ENCODE results near the gene ARFRP1. TPM values are rescaled to one million over a fixed set of nuclear protein-coding genes. Genes with fewer than 3 reads are reported as not detected.

ARFRP1 gene
- total RNA-seq, 2 experiments from 2014 or later, result 53.3 to 82.1 TPM

GRCh38 chr20:63657937-63658748 lies 49.6 kb downstream of the ARFRP1 start, which contains the start of gene RTEL1:
Gene RTEL1 (plus strand): TSS chr20:63658312. CDS start chr20:63659403, 1,091 bp downstream.
- DNase-seq (ENCODE audit: low spot score), result peak; percentile 90
- Histone ChIP-seq H3K27ac (ENCODE audit: low read depth, low read length, poor library complexity, severe bottlenecking) (peak within 1 kb of the TSS; percentile 57), H3K4me1 (ENCODE audit: insufficient read depth, low read length, poor library complexity, severe bottlenecking) (peaks cover 12% of the 10 kb centered on the region), H3K79me2 (ENCODE audit: insufficient read depth, low read depth, low read length) (peaks cover 13% of the 10 kb centered on the region; the same call in 1 of the 2 replicates), H3K9me3 (ENCODE audit: low read length) (no peaks in the 10 kb centered on the region), H4K20me1 (ENCODE audit: insufficient read depth, low read length) (no peaks in the 10 kb centered on the region), H3K36me3 (ENCODE audit: insufficient read depth, low read length) (peaks cover 25% of the 10 kb centered on the region; the same call in 1 of the 2 replicates), H2AFZ (ENCODE audit: low read length) (peak within 1 kb of the TSS; percentile 88), H3K4me2 (ENCODE audit: low read length) (peak within 1 kb of the TSS; percentile 90), H3K9me2 (ENCODE audit: insufficient read depth, low read length) (no peaks in the 10 kb centered on the region), H3K4me3 (ENCODE audit: low read depth, low read length, poor library complexity, severe bottlenecking) (peak within 1 kb of the TSS; percentile 94)
- CTCF ChIA-PET (ENCODE audit: unreplicated experiment), result interaction anchor here (1.0 kb wide), 1 partner anchor 16 kb away, joined by 10 read pairs; no protein-coding TSS in a partner anchor
- intact Hi-C loops (cut with micrococcal nuclease; ENCODE audit: unreplicated experiment), result no loop called here
- POLR2A ChIA-PET, result interaction anchor here (0.6 to 1.3 kb wide), 5 partner anchors 8 to 699 kb away, joined by 3 to 4 read pairs (median 3); partner anchors contain the start of genes LIME1 and PTK6
- no TSS peak for BruUV-seq (replicated peaks)
- TF ChIP-seq EZH2phosphoT487 (IDR thresholded peaks at IDR 0.05; ENCODE audit: borderline replicate concordance, low read depth, low read length), result no peak
- no peak for TF ChIP-seq CTCF (conservative IDR thresholded peaks at IDR 0.05; ENCODE audit: low read length)

GRCh38 chr20:63657260-63657936 lies 50.4 kb downstream of the ARFRP1 start:
- H2AFZ ChIP-seq (ENCODE audit: low read length), result peak overlapping the region; percentile 88
- H3K79me2 ChIP-seq (ENCODE audit: insufficient read depth, low read depth, low read length), result peaks cover 13% of the 10 kb centered on the region; the same call in 1 of the 2 replicates
- intact Hi-C loops (cut with micrococcal nuclease; ENCODE audit: unreplicated experiment), result no loop called here
- no peak overlapping the region for H3K27ac ChIP-seq (ENCODE audit: low read depth, low read length, poor library complexity, severe bottlenecking)
- H3K4me1 ChIP-seq (ENCODE audit: insufficient read depth, low read length, poor library complexity, severe bottlenecking), result peaks cover 17% of the 10 kb centered on the region
- no peaks in the 10 kb centered on the region for H3K9me3 ChIP-seq (ENCODE audit: low read length)
- H3K9me2 ChIP-seq (ENCODE audit: insufficient read depth, low read length), result no peaks in the 10 kb centered on the region
- CTCF ChIA-PET (ENCODE audit: unreplicated experiment), result no interaction called here
- H3K4me3 ChIP-seq (ENCODE audit: low read depth, low read length, poor library complexity, severe bottlenecking), result peak overlapping the region; percentile 94
- POLR2A ChIA-PET, result interaction anchor here (1.0 to 1.3 kb wide), 3 partner anchors 14 to 120 kb away, joined by 3 to 4 read pairs (median 3); partner anchors contain the start of genes LIME1 and PTK6
- TF ChIP-seq CTCF (conservative IDR thresholded peaks at IDR 0.05; ENCODE audit: low read length) (no peak), EZH2phosphoT487 (IDR thresholded peaks at IDR 0.05; ENCODE audit: borderline replicate concordance, low read depth, low read length) (no peak)
- no peak for DNase-seq (ENCODE audit: low spot score)
- peaks cover 17% of the 10 kb centered on the region; the same call in 1 of the 2 replicates for H3K36me3 ChIP-seq (ENCODE audit: insufficient read depth, low read length)
- H3K4me2 ChIP-seq (ENCODE audit: low read length), result peak overlapping the region; percentile 90
- no TSS peak for BruUV-seq (replicated peaks)
- no peaks in the 10 kb centered on the region for H4K20me1 ChIP-seq (ENCODE audit: insufficient read depth, low read length)
